Smooth muscle cell of the umbilical artery (primary cell): ENCODE data around the gene RACGAP1. TPM values are rescaled to one million over a fixed set of nuclear protein-coding genes. Genes with fewer than 3 reads are reported as not detected.

ENCODE experiments used
- total RNA-seq: library from RNA; depleted of rRNA; stranded (reverse); fragments of >200 nt; gene quantifications from 2 replicates; pipeline ENCODE4 v1.2.3, GENCODE V29; 2014

The RACGAP1 gene, protein sequence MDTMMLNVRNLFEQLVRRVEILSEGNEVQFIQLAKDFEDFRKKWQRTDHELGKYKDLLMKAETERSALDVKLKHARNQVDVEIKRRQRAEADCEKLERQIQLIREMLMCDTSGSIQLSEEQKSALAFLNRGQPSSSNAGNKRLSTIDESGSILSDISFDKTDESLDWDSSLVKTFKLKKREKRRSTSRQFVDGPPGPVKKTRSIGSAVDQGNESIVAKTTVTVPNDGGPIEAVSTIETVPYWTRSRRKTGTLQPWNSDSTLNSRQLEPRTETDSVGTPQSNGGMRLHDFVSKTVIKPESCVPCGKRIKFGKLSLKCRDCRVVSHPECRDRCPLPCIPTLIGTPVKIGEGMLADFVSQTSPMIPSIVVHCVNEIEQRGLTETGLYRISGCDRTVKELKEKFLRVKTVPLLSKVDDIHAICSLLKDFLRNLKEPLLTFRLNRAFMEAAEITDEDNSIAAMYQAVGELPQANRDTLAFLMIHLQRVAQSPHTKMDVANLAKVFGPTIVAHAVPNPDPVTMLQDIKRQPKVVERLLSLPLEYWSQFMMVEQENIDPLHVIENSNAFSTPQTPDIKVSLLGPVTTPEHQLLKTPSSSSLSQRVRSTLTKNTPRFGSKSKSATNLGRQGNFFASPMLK
- 13.7 and 41.1 TPM in 2 replicates for total RNA-seq

DNA sequence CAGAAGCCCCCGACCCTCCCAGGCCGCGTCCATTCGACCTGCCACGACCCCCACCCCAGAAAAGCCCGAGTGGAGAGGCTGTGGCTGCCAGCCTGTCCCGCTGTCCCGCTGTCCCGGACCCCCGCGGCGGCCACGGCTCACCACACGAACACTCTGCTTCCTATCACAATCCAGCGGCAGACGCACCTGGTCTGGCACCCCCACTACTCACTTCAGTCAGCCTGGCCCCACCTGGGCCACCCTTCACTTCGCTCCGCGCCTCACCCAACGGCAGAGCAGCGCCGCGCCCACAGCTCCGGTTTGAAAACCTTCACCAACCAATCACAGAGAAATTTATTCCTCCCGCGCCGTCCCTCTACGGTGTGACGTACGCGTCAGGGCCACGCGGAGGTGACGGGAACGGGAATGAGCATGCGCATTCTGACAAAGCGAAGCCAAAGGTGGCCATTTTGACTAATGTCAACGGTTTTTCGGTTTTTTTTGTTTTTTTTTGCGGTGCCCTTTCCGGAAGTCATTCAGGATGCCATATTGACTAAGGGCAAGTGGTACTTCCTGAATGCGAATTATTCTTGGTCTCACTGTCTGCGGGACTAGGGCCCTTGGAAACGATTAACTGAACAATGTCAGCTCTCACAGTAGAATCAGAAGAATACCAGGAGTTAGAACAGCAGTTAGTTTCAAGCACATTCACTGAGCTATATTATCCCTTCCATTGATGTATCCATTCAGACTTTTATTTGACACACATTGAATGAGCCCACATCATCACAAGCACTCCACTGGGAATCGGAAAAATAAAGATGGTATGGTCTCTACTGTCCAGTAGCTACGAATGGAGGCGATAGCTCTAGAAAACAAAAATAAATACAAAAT is at the start of gene RACGAP1:
TSS of gene RACGAP1 (minus strand) at position 308 of the 873 bp plus-strand sequence. CDS start 8,779 bp downstream, outside the sequence.

DNA sequence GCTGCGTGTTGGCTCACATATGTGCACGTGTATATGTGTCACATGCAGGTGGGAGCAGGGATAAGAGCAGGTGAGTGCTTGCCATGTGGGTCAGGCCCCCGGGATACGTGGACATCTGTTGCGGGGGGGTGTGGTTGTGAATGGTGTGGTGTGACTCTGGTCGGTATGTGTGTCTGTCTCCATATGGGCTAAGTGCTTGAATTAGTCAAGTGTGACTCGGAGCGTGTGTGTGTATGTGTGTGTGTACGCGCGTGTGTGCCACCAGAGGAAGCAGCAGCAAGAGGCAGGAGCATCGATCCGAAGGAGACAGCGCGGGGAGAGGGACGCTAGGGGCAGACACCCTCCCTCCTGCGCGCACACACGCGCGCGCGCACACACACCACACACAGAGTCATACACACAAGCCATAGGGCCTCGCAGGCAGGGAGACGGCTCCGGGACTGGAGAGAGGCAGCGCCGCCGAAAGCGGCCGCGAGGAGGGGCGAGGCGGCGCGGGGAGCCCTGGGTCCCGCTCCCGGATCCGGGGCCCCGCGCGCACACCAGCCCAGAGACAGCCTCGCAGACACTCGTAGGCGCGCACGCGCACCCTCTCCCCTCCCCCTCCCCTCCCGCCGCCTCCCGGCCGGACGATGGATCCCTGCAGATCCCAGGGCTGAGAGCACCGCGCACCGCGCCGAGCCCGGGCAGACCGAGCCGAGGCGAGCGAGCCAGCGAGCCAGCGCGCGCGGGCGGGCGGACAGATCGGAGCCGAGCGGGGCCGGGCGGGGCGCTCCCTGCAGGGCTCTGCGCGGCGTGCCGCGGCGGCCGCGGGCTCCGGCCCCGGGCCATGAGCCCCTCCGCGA is 31.9 kb upstream of the RACGAP1 start, which contains the start of gene ASIC1:
TSS of gene ASIC1 (plus strand) at position 597 of the 842 bp plus-strand sequence. CDS start 1,171 bp downstream, outside the sequence.

DNA sequence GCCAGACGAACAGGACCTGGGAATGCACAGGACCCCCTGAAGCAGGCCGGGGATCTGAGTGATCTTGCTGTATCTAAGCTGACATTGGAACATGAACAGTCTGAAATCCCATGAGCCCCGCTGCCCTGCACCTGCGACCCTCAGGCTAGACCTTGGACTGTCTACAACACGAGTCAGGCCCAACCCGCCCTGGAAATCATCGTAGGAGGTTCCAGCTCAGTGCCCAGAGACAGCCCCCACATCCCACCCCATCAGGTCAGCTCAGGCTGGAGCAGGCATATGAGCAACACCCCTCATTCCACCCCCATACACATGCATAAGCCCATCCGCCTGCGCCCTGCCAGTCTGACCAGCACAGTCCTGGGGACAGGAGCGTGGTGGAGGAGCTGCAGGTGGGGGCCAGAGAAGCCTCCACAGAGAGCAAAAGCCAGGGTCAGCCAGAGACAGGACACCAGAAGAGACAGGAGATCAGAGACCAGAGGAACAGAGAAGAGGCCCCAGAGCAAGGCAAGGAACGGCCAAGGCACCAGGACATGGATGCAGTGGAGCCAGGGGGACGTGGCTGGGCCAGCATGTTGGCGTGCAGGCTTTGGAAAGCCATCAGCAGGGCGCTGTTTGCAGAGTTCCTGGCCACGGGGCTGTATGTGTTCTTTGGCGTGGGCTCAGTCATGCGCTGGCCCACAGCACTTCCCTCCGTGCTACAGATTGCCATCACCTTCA is 52.5 kb downstream of the RACGAP1 start, which contains the start of gene AQP6:
TSS of gene AQP6 (plus strand) at position 307 of the 720 bp plus-strand sequence. CDS start at position 534, 227 bp downstream.

DNA sequence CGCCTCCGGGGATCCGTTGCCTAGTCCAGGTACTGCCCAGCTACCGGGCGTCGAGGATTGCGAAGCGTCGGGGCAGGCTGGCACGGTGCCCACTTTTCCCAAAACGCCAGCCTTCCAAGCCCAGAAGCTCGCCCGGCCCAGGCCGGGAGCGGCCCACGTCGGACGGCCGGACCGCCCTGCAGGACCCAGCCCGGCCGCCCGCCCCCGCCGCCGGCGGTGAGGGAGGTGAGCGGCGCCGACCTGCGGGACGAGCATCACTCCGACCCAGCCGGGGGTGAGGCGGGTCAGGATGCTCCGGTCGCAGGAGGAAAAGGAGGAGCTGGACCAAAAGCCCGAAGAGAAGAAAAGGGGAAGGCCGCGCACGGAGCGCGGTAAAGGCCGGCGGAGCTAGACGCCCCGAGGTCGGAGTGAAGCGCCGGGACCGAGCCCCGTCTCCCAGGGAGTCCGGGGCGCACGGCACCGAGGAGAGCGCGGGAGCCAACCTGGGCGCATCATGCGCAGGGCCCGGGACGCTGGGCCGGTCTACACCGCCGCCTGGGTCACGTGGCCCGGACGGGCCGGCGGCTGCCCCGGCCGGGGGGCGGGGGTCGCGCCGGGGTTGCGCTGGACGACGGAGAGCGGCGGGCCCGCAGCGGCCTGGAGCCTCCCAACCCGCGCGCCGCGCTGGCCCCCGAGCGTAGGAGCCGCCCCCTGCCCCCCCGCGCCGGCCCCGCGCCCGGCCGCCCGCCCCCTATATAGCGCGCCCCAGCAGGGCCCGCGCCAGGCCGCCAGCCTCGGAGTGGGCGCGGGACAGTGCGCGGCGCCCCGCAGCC is 64.0 kb downstream of the RACGAP1 start, which contains the start of gene AQP5:
TSS of gene AQP5 (plus strand) at position 762 of the 812 bp plus-strand sequence. CDS start 146 bp downstream, outside the sequence.

DNA sequence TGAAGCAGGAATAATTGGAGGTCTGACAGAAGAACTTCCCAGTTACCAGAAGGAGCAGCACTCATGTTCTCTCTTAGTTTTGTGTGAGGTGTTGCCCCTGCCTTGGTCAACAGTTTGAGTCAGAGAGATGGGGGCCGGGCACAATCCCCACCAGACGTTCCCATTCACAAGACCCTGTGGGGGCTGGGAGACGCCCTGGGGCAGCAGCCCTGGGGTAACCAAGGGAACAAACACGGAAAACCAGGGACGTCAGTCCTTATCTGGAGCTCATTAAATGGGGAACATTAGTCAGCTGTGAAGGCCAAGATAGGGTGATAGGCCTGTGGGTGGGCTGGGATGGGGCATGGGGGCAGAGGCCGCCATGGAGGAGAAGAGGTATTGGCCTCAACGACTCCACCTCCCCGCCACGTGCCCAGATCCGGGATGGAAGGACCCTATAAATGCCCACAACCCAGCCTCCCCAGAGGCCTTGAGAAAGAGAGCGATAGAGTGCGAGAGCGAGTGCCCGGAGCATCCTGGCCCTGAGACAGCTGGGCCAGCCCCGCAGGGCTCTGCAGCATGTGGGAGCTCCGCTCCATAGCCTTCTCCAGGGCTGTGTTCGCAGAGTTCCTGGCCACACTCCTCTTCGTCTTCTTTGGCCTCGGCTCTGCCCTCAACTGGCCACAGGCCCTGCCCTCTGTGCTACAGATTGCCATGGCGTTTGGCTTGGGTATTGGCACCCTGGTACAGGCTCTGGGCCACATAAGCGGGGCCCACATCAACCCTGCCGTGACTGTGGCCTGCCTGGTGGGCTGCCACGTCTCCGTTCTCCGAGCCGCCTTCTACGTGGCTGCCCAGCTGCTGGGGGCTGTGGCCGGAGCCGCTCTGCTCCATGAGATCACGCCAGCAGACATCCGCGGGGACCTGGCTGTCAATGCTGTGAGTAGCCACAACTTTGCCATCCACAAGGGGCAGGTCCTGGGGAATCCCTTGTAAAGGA is 74.7 kb downstream of the RACGAP1 start, which contains the start of gene AQP2:
TSS of gene AQP2 (plus strand) at position 465 of the 979 bp plus-strand sequence. CDS start at position 559, 94 bp downstream.

Other genes starting within 250 kb of the RACGAP1 start
- 25.5 and 27.0 TPM in 2 replicates for gene NCKAP5L, start 197.1 kb downstream of the RACGAP1 start, total RNA-seq
- gene BCDIN3D, start 182.4 kb downstream of the RACGAP1 start, total RNA-seq = 3.2 and 3.9 TPM in 2 replicates
- 0.65 and 1.5 TPM in 2 replicates for gene FAIM2, start 121.6 kb downstream of the RACGAP1 start, total RNA-seq
- gene AQP2, start 74.8 kb downstream of the RACGAP1 start, total RNA-seq = not detected in 2 replicates
- not detected in 2 replicates for gene AQP5, start 63.6 kb downstream of the RACGAP1 start, total RNA-seq
- gene AQP6, start 52.5 kb downstream of the RACGAP1 start, total RNA-seq = not detected in 2 replicates
- gene ASIC1, start 32.1 kb upstream of the RACGAP1 start, total RNA-seq = 2.7 and 4.8 TPM in 2 replicates
- gene SMARCD1, start 59.8 kb upstream of the RACGAP1 start, total RNA-seq = 21.1 and 54.0 TPM in 2 replicates
- gene GPD1, start 78.5 kb upstream of the RACGAP1 start, total RNA-seq = not detected in 2 replicates
- 12.5 and 39.5 TPM in 2 replicates for gene COX14, start 86.7 kb upstream of the RACGAP1 start, total RNA-seq
- gene CERS5, start 141.9 kb upstream of the RACGAP1 start, total RNA-seq = 32.1 and 40.2 TPM in 2 replicates